NT2/D1 (cell line): ENCODE results near the gene ELMOD3.

ENCODE experiments used
- DNase-seq: peaks from one replicate; pipeline ENCODE4 v3.0.0-alpha.2; 2011; ENCODE audit warnings: low read depth, low spot score
- H3K27me3 ChIP-seq: 2 replicates; pipeline ENCODE4 v1.6.0; 2011; ENCODE audit warnings: mild to moderate bottlenecking; ENCODE audit not compliant: insufficient read length, insufficient read depth
- H3K36me3 ChIP-seq: 2 replicates; pipeline ENCODE4 v1.6.1; 2011; ENCODE audit warnings: mild to moderate bottlenecking, low read length, mixed read lengths; ENCODE audit not compliant: insufficient read depth, insufficient read length
- H3K4me1 ChIP-seq: 2 replicates; pipeline ENCODE4 v1.5.1; 2011; ENCODE audit not compliant: insufficient read depth, insufficient read length
- H3K4me3 ChIP-seq: 2 replicates; pipeline ENCODE4 v1.5.1; 2011; ENCODE audit warnings: low read depth; ENCODE audit not compliant: insufficient read length
- H3K9ac ChIP-seq: 2 replicates; pipeline ENCODE4 v1.6.0; 2011; ENCODE audit warnings: low read depth; ENCODE audit not compliant: insufficient read length
- H3K9me3 ChIP-seq: 2 replicates; pipeline ENCODE4 v1.5.1; 2011; ENCODE audit warnings: mild to moderate bottlenecking, low read length; ENCODE audit not compliant: insufficient read depth
- SUZ12 ChIP-seq: IDR thresholded peaks from 2 replicates; pipeline ENCODE4 v1.6.1; 2011; ENCODE audit not compliant: insufficient read length, insufficient read depth; ENCODE audit errors: extremely low read depth
- YY1 ChIP-seq: IDR thresholded peaks from 2 replicates; pipeline ENCODE4 v1.6.1; 2011; ENCODE audit not compliant: insufficient read length, insufficient read depth
- ZNF274 ChIP-seq: IDR thresholded peaks from 2 replicates; pipeline ENCODE4 v1.6.1; 2011; ENCODE audit warnings: mild to moderate bottlenecking, low read depth, low read length

The ELMOD3 gene

DNA sequence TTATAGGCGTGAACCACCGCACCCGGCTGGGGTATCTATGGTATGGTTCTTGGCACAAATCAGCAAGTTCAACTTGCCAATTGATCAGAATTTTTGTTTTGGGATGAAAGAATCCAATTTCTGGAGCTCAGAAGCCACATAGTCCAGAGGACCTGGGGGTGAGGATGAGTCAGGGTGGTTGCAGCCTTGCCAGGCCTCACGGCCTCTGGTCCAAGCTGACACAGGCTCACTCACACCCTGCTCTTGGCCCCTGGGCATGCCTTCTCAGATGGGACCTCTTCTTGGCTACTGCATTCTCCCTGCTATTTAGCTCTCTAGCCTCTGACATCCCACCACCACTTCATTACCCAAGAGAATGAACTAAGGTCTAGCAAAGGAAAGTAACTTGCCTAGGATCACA is 39.3 kb downstream of the ELMOD3 start:
- Histone ChIP-seq H3K9me3 (no peaks in the 10 kb centered on the region), H3K4me3 (no peak overlapping the region), H3K36me3 (peaks cover 73% of the 10 kb centered on the region), H3K4me1 (peaks cover 7% of the 10 kb centered on the region), H3K9ac (no peak overlapping the region), H3K27me3 (no peaks in the 10 kb centered on the region)
- no peak for TF ChIP-seq YY1
- TF ChIP-seq ZNF274 = no peak
- TF ChIP-seq SUZ12 = no peak
- DNase-seq = no peak

DNA sequence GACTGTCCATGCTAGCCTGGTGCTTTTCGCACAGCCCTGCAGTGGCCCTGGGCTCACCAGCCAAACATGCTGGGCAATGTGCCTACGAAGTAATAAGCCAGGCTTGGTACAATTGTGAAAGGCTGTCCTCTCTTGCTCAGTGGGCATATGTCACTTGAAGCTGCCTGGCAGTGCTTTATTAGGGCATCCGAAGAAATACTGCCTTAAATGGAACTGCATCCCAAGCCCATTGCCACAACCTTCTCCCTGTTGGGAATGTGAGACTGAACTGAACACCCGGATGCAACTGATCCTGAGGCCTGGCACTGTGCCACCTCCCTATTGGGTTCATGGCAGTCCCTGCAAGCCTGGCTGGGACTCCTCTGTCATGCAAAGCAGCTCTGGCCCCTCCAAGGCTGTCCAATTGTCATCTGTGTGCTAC is 39.7 kb downstream of the ELMOD3 start:
- H3K9me3 ChIP-seq = no peaks in the 10 kb centered on the region
- no peaks in the 10 kb centered on the region for H3K27me3 ChIP-seq
- H3K9ac ChIP-seq = no peak overlapping the region
- peaks cover 7% of the 10 kb centered on the region for H3K4me1 ChIP-seq
- H3K36me3 ChIP-seq = peaks cover 73% of the 10 kb centered on the region
- no peak for TF ChIP-seq SUZ12
- TF ChIP-seq YY1 = no peak
- no peak for TF ChIP-seq ZNF274
- no peak overlapping the region for H3K4me3 ChIP-seq
- no peak for DNase-seq

DNA sequence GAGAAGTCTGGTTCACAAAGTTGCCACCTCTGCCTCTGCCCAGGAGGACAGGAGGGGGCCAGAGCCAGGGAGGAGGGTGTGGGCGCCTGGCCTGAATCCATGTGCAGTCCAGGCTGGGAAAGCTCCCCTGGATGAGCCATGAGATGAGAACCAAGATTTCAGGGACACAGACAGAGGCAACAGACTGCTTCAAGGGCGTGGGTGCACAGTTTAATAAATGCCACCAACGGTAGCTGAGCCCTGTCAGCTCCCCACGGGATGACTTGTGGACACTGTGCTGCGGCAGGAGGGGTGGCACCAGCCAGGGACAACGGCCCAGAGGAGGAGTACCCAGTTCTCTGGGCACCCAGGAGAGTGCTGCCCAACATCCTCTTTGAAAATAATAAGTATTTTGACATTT is 40.4 kb downstream of the ELMOD3 start:
- Histone ChIP-seq H3K4me3 (no peak overlapping the region), H3K9ac (no peak overlapping the region), H3K4me1 (peaks cover 7% of the 10 kb centered on the region), H3K36me3 (peaks cover 68% of the 10 kb centered on the region), H3K9me3 (no peaks in the 10 kb centered on the region), H3K27me3 (no peaks in the 10 kb centered on the region)
- no peak for DNase-seq
- TF ChIP-seq SUZ12 = no peak
- TF ChIP-seq YY1 = no peak
- no peak for TF ChIP-seq ZNF274

GRCh38 chr2:85395912-85396475 is 41.4 kb downstream of the ELMOD3 start:
- Histone ChIP-seq H3K9ac (no peak overlapping the region), H3K4me1 (peaks cover 7% of the 10 kb centered on the region), H3K4me3 (no peak overlapping the region), H3K36me3 (peaks cover 68% of the 10 kb centered on the region), H3K9me3 (no peaks in the 10 kb centered on the region), H3K27me3 (no peaks in the 10 kb centered on the region)
- DNase-seq = no peak
- TF ChIP-seq SUZ12 (no peak), YY1 (no peak), ZNF274 (no peak)

DNA sequence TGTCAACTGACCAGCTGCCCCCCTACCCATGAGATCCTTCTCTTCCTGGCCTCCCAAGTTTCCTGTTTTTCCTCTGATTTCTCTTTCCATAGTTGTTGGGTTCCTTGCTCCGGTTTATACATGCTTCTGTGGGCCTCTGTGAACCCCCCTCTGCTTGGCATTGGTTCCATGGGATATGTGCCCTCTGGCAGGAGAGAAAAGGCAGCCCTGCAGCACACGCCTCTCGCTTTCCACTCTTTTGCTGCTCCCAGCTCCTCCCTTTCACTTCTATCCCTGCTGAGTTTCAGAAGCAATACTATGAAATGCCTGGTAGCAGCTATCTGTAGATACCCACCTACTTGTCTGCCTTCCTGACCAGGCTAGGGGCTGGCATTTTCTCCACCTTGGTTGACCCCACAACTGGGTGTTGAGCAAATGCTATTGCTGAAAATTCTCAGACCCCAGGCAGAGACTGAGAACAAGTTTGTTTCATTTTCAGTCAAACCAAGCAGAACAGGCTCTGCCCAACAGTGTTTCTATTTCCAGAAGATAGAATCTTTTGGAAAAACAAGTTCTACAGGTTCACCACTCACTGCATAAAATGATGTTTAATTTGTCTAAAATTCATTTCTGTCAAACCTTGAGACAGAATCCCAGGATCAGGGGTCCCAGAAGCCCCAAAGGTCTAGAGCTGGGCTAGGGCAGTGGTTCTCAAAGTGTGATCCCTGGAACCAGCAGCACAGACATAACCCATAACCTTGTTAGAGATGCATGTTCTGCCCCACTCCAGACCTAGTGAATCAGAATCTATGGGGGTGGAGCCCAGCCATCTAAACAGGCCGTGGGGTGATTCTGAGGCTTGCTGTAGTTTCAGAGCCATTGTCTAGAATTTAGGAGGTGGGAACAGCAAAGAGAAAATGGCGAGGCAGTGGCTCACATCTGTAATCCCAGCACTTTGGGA is 42.2 kb downstream of the ELMOD3 start:
- H3K36me3 ChIP-seq = peaks cover 69% of the 10 kb centered on the region

DNA sequence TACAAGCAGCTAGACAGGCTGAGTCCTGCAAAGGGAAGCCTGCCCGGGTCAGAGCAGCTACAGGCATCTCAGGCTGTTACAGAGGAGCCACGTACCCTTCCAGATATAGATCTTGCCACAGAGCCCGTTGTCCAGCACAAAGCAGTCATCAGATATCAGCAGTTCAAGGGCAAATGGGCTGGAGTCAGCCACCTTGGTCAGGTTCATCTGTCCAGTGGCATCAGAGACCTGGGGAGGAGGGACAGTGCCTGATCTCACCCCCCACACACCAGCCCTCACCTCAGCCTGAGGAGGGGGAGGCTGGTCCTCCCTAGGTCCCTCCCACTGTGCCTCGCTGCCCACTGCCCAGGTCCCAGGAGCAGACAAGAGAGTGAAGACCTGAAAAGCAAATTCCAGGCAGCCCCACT is 43.4 kb downstream of the ELMOD3 start:
- no peak for TF ChIP-seq YY1
- no peak for TF ChIP-seq ZNF274
- TF ChIP-seq SUZ12 = no peak
- no peak for DNase-seq
- Histone ChIP-seq H3K36me3 (peaks cover 71% of the 10 kb centered on the region), H3K4me3 (no peak overlapping the region), H3K27me3 (no peaks in the 10 kb centered on the region), H3K9ac (no peak overlapping the region), H3K9me3 (no peaks in the 10 kb centered on the region), H3K4me1 (peaks cover 7% of the 10 kb centered on the region)

More for the DNA sequence above, 42.2 kb downstream of the ELMOD3 start:
- Histone ChIP-seq H3K27me3 (no peaks in the 10 kb centered on the region), H3K4me1 (peaks cover 7% of the 10 kb centered on the region), H3K4me3 (no peak overlapping the region), H3K9ac (no peak overlapping the region), H3K9me3 (no peaks in the 10 kb centered on the region)
- TF ChIP-seq ZNF274 (no peak), SUZ12 (no peak), YY1 (no peak)
- no peak for DNase-seq

DNA sequence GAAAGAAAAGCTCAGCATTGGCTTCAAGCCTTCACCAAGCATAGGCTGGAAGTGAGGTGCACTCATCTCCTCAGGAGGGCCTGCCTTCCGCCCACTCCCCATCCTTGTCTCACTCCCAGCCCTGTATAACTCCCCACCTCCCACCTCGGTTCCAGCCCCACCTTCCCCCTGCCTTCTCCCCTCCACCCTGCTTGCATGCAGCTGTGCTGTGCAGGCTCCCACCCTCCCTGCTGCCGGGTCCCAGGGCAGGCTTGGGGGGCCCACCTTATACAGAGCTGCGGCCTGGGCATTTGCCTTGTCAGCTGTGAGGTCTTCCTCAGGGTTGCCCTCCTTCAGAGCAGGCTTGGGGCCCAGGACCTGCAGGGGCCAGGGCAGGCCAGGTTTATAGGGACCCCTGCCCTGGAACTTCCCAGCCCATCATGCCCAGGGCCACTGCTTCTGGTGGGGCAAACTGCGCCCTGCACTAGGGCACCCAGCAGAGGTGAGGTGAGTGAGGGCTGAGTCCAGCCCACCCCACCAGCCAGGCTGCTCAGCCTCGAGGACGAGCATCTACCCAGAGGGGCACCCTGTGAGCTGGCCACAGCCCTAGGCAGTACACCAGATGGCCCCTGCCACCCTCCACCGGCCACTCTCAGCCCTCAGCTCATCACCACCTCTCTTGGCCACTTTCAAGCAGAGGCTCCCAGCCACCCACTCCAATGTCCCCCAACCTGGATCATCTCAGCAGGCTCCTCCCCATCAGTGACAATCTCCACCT is 44.0 kb downstream of the ELMOD3 start:
- Histone ChIP-seq H3K27me3 (no peaks in the 10 kb centered on the region), H3K9me3 (no peaks in the 10 kb centered on the region; the same call in 1 of the 2 replicates), H3K4me3 (no peak overlapping the region), H3K36me3 (peaks cover 71% of the 10 kb centered on the region), H3K9ac (no peak overlapping the region), H3K4me1 (peaks cover 7% of the 10 kb centered on the region)
- no peak for DNase-seq
- TF ChIP-seq YY1 = no peak
- TF ChIP-seq ZNF274 = no peak
- no peak for TF ChIP-seq SUZ12
